Measurements from ENCODE around the gene RFPL3. TPM values are rescaled to one million over a fixed set of nuclear protein-coding genes. Genes with fewer than 3 reads are reported as not detected.

Gene RFPL3
- total and polyA plus RNA-seq, 2 experiments from 2014 or later: not detected

DNA sequence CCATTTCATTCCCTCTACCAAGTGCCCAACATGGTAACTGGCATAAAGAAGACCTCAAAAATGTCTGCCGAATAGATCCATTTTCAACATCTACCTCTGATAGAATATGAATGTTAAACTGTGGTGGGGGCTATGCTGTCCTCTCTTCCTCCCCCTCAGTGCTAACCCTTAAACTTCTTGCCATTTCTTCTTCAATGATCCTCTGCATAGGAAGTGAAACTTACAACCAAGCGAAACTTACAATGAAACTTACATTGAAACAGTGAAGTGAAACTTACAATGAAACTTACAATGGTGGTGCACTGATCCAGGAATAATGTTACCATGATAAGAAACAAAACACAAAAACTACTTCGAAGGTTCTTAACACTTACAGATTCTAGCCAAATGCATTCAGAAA, 49.6 kb downstream of the RFPL3 start (continued):
- TF ChIP-seq, protein P1, sequence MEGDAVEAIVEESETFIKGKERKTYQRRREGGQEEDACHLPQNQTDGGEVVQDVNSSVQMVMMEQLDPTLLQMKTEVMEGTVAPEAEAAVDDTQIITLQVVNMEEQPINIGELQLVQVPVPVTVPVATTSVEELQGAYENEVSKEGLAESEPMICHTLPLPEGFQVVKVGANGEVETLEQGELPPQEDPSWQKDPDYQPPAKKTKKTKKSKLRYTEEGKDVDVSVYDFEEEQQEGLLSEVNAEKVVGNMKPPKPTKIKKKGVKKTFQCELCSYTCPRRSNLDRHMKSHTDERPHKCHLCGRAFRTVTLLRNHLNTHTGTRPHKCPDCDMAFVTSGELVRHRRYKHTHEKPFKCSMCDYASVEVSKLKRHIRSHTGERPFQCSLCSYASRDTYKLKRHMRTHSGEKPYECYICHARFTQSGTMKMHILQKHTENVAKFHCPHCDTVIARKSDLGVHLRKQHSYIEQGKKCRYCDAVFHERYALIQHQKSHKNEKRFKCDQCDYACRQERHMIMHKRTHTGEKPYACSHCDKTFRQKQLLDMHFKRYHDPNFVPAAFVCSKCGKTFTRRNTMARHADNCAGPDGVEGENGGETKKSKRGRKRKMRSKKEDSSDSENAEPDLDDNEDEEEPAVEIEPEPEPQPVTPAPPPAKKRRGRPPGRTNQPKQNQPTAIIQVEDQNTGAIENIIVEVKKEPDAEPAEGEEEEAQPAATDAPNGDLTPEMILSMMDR (conservative IDR thresholded peaks at IDR 0.05; ENCODE audit: low read depth in 2 of 2): no peak
- TF ChIP-seq EZH2phosphoT487 (IDR thresholded peaks at IDR 0.05; ENCODE audit: unreplicated experiment) (no peak), CREB1 (CRISPR knock-in tag; IDR thresholded peaks at IDR 0.05; ENCODE audit: low read depth) (no peak), JUNB (IDR thresholded peaks at IDR 0.05; ENCODE audit: unreplicated experiment) (no peak), POLR2AphosphoS5 (IDR thresholded peaks at IDR 0.05; ENCODE audit: low read depth) (no peak)
- TF ChIP-seq, protein P2, sequence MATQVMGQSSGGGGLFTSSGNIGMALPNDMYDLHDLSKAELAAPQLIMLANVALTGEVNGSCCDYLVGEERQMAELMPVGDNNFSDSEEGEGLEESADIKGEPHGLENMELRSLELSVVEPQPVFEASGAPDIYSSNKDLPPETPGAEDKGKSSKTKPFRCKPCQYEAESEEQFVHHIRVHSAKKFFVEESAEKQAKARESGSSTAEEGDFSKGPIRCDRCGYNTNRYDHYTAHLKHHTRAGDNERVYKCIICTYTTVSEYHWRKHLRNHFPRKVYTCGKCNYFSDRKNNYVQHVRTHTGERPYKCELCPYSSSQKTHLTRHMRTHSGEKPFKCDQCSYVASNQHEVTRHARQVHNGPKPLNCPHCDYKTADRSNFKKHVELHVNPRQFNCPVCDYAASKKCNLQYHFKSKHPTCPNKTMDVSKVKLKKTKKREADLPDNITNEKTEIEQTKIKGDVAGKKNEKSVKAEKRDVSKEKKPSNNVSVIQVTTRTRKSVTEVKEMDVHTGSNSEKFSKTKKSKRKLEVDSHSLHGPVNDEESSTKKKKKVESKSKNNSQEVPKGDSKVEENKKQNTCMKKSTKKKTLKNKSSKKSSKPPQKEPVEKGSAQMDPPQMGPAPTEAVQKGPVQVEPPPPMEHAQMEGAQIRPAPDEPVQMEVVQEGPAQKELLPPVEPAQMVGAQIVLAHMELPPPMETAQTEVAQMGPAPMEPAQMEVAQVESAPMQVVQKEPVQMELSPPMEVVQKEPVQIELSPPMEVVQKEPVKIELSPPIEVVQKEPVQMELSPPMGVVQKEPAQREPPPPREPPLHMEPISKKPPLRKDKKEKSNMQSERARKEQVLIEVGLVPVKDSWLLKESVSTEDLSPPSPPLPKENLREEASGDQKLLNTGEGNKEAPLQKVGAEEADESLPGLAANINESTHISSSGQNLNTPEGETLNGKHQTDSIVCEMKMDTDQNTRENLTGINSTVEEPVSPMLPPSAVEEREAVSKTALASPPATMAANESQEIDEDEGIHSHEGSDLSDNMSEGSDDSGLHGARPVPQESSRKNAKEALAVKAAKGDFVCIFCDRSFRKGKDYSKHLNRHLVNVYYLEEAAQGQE (IDR thresholded peaks at IDR 0.05; ENCODE audit: unreplicated experiment): no peak

DNA sequence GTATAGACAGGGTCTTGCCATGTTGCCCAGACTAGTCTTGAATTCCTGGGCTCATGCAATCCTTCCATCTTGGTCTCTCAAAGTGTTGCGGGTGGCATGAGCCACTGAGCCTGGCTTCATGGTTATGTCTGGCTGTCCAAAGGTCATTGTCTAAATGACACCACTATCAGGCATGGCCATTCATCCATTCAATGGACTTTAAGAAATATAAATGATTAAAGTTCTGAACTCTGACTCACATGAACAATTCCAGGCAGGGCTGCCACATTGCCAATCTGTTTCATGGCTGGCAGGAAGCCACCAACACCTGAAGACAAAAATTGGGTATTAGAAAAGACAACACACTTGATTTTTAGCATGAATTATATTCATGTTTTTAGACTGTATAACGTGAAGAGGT, 50.3 kb downstream of the RFPL3 start:
- Histone ChIP-seq H3K36me3 (ENCODE audit: insufficient read depth) (peaks cover 39% of the 10 kb centered on the region), H3K79me2 (replicated peaks; ENCODE audit: insufficient read depth) (peaks cover 39% of the 10 kb centered on the region), H3K27me3 (ENCODE audit: insufficient read depth) (no peaks in the 10 kb centered on the region), H3K4me3 (no peak overlapping the region), H3K9me2 (ENCODE audit: insufficient read depth) (no peaks in the 10 kb centered on the region), H4K20me1 (replicated peaks; ENCODE audit: insufficient read depth) (peaks cover 23% of the 10 kb centered on the region; the same call in 1 of the 2 replicates), H3K27ac (ENCODE audit: low read depth) (no peak overlapping the region), H3F3A (replicated peaks; ENCODE audit: low read depth) (no peaks in the 10 kb centered on the region), H2AFZ (no peak overlapping the region), H3K4me1 (ENCODE audit: insufficient read depth) (peaks cover 6% of the 10 kb centered on the region; the same call in 1 of the 2 replicates), H3K4me2 (no peak overlapping the region)
- Mint-ChIP-seq H3K9me3 (no peaks in the 10 kb centered on the region; the same call in 2 of the 3 replicates), H3K36me3 (ENCODE audit: low read depth) (peaks cover 54% of the 10 kb centered on the region), H3K4me3 (no peak overlapping the region), H3K27ac (no peak overlapping the region), H3K4me1 (peaks cover 11% of the 10 kb centered on the region), H3K27me3 (ENCODE audit: insufficient read depth, low read depth, poor library complexity) (peaks cover 3% of the 10 kb centered on the region)
- DNase-seq (ENCODE audit: low spot score) (no peak), ATAC-seq (no peak)
- TF ChIP-seq EZH2phosphoT487 (IDR thresholded peaks at IDR 0.05; ENCODE audit: unreplicated experiment): no peak
- TF ChIP-seq, protein P3, sequence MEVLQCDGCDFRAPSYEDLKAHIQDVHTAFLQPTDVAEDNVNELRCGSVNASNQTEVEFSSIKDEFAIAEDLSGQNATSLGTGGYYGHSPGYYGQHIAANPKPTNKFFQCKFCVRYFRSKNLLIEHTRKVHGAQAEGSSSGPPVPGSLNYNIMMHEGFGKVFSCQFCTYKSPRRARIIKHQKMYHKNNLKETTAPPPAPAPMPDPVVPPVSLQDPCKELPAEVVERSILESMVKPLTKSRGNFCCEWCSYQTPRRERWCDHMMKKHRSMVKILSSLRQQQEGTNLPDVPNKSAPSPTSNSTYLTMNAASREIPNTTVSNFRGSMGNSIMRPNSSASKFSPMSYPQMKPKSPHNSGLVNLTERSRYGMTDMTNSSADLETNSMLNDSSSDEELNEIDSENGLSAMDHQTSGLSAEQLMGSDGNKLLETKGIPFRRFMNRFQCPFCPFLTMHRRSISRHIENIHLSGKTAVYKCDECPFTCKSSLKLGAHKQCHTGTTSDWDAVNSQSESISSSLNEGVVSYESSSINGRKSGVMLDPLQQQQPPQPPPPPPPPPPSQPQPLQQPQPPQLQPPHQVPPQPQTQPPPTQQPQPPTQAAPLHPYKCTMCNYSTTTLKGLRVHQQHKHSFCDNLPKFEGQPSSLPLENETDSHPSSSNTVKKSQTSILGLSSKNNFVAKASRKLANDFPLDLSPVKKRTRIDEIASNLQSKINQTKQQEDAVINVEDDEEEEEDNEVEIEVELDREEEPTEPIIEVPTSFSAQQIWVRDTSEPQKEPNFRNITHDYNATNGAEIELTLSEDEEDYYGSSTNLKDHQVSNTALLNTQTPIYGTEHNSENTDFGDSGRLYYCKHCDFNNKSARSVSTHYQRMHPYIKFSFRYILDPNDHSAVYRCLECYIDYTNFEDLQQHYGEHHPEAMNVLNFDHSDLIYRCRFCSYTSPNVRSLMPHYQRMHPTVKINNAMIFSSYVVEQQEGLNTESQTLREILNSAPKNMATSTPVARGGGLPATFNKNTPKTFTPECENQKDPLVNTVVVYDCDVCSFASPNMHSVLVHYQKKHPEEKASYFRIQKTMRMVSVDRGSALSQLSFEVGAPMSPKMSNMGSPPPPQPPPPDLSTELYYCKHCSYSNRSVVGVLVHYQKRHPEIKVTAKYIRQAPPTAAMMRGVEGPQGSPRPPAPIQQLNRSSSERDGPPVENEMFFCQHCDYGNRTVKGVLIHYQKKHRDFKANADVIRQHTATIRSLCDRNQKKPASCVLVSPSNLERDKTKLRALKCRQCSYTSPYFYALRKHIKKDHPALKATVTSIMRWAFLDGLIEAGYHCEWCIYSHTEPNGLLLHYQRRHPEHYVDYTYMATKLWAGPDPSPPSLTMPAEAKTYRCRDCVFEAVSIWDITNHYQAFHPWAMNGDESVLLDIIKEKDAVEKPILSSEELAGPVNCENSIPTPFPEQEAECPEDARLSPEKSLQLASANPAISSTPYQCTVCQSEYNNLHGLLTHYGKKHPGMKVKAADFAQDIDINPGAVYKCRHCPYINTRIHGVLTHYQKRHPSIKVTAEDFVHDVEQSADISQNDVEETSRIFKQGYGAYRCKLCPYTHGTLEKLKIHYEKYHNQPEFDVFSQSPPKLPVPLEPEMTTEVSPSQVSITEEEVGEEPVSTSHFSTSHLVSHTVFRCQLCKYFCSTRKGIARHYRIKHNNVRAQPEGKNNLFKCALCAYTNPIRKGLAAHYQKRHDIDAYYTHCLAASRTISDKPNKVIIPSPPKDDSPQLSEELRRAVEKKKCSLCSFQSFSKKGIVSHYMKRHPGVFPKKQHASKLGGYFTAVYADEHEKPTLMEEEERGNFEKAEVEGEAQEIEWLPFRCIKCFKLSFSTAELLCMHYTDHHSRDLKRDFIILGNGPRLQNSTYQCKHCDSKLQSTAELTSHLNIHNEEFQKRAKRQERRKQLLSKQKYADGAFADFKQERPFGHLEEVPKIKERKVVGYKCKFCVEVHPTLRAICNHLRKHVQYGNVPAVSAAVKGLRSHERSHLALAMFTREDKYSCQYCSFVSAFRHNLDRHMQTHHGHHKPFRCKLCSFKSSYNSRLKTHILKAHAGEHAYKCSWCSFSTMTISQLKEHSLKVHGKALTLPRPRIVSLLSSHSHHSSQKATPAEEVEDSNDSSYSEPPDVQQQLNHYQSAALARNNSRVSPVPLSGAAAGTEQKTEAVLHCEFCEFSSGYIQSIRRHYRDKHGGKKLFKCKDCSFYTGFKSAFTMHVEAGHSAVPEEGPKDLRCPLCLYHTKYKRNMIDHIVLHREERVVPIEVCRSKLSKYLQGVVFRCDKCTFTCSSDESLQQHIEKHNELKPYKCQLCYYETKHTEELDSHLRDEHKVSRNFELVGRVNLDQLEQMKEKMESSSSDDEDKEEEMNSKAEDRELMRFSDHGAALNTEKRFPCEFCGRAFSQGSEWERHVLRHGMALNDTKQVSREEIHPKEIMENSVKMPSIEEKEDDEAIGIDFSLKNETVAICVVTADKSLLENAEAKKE (CRISPR knock-in tag; IDR thresholded peaks at IDR 0.05): no peak
- TF ChIP-seq NANOG (IDR thresholded peaks at IDR 0.05; ENCODE audit: borderline replicate concordance): no peak
- TF ChIP-seq, protein P1 (conservative IDR thresholded peaks at IDR 0.05; ENCODE audit: low read depth in 2 of 2): no peak
- TF ChIP-seq CREB1 (CRISPR knock-in tag; IDR thresholded peaks at IDR 0.05; ENCODE audit: low read depth): no peak

Measured in GM23338 (cell line).